Progenitor cell of endocrine pancreas (in vitro differentiated cells): ENCODE data around the gene GMDS. TPM values are rescaled to one million over a fixed set of nuclear protein-coding genes. Genes with fewer than 3 reads are reported as not detected.

Experiments used
- DNase-seq: peaks from one replicate; pipeline ENCODE4 v3.0.0; 2021; ENCODE audit warnings: low spot score; ENCODE audit not compliant: unreplicated experiment
- H3K27ac Mint-ChIP-seq: 2 replicates; pipeline ENCODE4 v1.8.0; 2021; ENCODE audit warnings: mild to moderate bottlenecking, moderate library complexity, mixed read lengths
- H3K27me3 Mint-ChIP-seq: 2 replicates; pipeline ENCODE4 v1.8.0; 2021; ENCODE audit warnings: mixed read lengths
- H3K36me3 Mint-ChIP-seq: 2 replicates; pipeline ENCODE4 v1.8.0; 2022; ENCODE audit warnings: mixed read lengths; ENCODE audit not compliant: insufficient read depth
- H3K4me1 Mint-ChIP-seq: 2 replicates; pipeline ENCODE4 v1.8.0; 2021; ENCODE audit warnings: low read depth, mixed read lengths
- H3K4me3 Mint-ChIP-seq: 2 replicates; pipeline ENCODE4 v1.8.0; 2021; ENCODE audit warnings: low read depth, mild to moderate bottlenecking, moderate library complexity, mixed read lengths
- H3K9me3 Mint-ChIP-seq: 2 replicates; pipeline ENCODE4 v1.8.0; 2021; ENCODE audit warnings: low read depth, mixed read lengths
- CTCF ChIP-seq: fragments of 200-600 bp; sonication (generic); IDR thresholded peaks from one replicate; pipeline ENCODE4 v1.5.0; 2021; ENCODE audit warnings: antibody characterized with exemption, mild to moderate bottlenecking; ENCODE audit not compliant: unreplicated experiment
- total RNA-seq: library from RNA; stranded (reverse); gene quantifications from 2 replicates; pipeline ENCODE4 v1.2.1, GENCODE V29; 2021

Gene GMDS
- total RNA-seq, 1 donor from 2014 or later = 17.2 TPM

GRCh38 chr6:1912731-1913130 is 332.7 kb downstream of the GMDS start:
- Mint-ChIP-seq H3K27me3 (peaks cover 3% of the 10 kb centered on the region), H3K27ac (no peak overlapping the region), H3K4me1 (no peaks in the 10 kb centered on the region), H3K4me3 (no peak overlapping the region), H3K9me3 (no peaks in the 10 kb centered on the region), H3K36me3 (no peaks in the 10 kb centered on the region)
- TF ChIP-seq CTCF = no peak
- DNase-seq = no peak

- no peak overlapping the region for H3K27ac Mint-ChIP-seq
- no peaks in the 10 kb centered on the region for H3K36me3 Mint-ChIP-seq
- no peak for TF ChIP-seq CTCF
- H3K27me3 Mint-ChIP-seq = peaks cover 6% of the 10 kb centered on the region
- no peak overlapping the region for H3K4me3 Mint-ChIP-seq
- no peaks in the 10 kb centered on the region for H3K4me1 Mint-ChIP-seq
- H3K9me3 Mint-ChIP-seq = no peaks in the 10 kb centered on the region
- DNase-seq = no peak
These were observed 333.9 kb downstream of the GMDS start for GRCh38 chr6:1911474-1911873.

GRCh38 chr6:1910621-1911407 is 334.6 kb downstream of the GMDS start:
- Mint-ChIP-seq H3K36me3 (no peaks in the 10 kb centered on the region), H3K4me3 (no peak overlapping the region), H3K9me3 (no peaks in the 10 kb centered on the region), H3K27ac (no peak overlapping the region), H3K4me1 (no peaks in the 10 kb centered on the region), H3K27me3 (peaks cover 7% of the 10 kb centered on the region)
- DNase-seq = no peak
- TF ChIP-seq CTCF = no peak

- Mint-ChIP-seq H3K9me3 (no peaks in the 10 kb centered on the region), H3K27me3 (peaks cover 7% of the 10 kb centered on the region), H3K27ac (no peak overlapping the region), H3K36me3 (no peaks in the 10 kb centered on the region), H3K4me3 (no peak overlapping the region), H3K4me1 (peaks cover 5% of the 10 kb centered on the region)
- TF ChIP-seq CTCF = no peak
- DNase-seq = no peak
These were observed 336.6 kb downstream of the GMDS start for GRCh38 chr6:1908784-1909183.

GRCh38 chr6:1906609-1907008 is 338.8 kb downstream of the GMDS start:
- TF ChIP-seq CTCF = no peak

More at GRCh38 chr6:1906609-1907008, 338.8 kb downstream of the GMDS start:
- no peaks in the 10 kb centered on the region for H3K36me3 Mint-ChIP-seq
- no peak overlapping the region for H3K27ac Mint-ChIP-seq
- peaks cover 10% of the 10 kb centered on the region for H3K4me1 Mint-ChIP-seq
- no peak for DNase-seq
- H3K9me3 Mint-ChIP-seq = no peaks in the 10 kb centered on the region
- peaks cover 7% of the 10 kb centered on the region for H3K27me3 Mint-ChIP-seq
- H3K4me3 Mint-ChIP-seq = no peak overlapping the region
